GM19438 (cell line): ENCODE measurements around the gene F12.

Experiments used
- ATAC-seq: cut with Tn5 transposase; IDR thresholded peaks from one replicate; pipeline ENCODE4 v1.9.1; 2021; ENCODE audit warnings: low read depth; ENCODE audit not compliant: unreplicated experiment

F12 gene

GRCh38 chr5:177409043-177409801, at the start of gene F12:
Gene F12, minus strand, starts transcription at chr5:177409564. Its CDS starts 37 bp downstream, at chr5:177409527.
- ATAC-seq: no peak

- no peak for ATAC-seq
These were observed 49.6 kb upstream of the F12 start for GRCh38 chr5:177458912-177459350.

GRCh38 chr5:177457852-177458681, 48.7 kb upstream of the F12 start:
- no peak for ATAC-seq

DNA sequence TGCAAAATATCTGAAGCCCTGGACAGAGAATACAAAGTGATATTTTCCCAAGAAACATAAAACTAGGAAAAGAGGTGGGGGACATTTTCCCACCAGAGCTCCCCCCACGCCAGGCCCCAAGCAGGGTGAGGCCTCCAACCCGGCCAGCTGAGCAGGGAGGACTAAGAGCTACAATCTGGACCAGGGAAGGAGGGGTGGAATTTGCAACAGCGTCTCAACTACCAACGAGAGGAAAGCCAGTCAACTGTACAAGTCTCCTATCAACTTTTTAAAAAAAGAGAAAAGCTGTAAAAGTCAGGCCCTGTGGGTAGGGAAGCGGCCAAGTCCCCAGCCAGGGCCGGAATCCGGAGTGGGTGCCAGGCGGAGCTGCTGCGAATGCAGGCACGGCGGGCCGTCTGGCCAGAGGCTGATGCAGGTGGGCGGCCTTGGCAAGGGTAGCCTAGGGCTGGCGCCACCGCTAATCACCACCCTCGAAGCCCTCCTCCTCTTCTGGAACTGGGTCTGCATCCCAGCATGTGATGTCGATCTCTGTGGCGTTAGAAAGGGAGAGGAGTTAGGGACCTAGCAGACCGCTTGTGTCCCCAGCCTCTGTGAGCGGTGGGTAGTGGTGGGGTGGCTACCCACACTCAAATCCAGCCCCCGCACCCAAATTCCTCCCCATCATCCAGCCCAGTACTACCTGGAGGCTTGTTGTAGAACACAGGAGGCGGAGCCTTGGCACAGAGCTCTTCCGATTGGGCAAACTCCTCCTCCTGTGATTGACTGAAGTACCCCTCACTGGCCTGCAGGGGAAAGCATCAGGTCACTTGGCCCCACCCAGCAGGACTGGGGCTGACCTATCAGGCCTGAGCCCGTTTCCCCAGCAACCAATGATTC, 47.9 kb upstream of the F12 start:
- ATAC-seq: peak; percentile 40

- no peak for ATAC-seq
These were observed 47.2 kb upstream of the F12 start for GRCh38 chr5:177456591-177456964.

DNA sequence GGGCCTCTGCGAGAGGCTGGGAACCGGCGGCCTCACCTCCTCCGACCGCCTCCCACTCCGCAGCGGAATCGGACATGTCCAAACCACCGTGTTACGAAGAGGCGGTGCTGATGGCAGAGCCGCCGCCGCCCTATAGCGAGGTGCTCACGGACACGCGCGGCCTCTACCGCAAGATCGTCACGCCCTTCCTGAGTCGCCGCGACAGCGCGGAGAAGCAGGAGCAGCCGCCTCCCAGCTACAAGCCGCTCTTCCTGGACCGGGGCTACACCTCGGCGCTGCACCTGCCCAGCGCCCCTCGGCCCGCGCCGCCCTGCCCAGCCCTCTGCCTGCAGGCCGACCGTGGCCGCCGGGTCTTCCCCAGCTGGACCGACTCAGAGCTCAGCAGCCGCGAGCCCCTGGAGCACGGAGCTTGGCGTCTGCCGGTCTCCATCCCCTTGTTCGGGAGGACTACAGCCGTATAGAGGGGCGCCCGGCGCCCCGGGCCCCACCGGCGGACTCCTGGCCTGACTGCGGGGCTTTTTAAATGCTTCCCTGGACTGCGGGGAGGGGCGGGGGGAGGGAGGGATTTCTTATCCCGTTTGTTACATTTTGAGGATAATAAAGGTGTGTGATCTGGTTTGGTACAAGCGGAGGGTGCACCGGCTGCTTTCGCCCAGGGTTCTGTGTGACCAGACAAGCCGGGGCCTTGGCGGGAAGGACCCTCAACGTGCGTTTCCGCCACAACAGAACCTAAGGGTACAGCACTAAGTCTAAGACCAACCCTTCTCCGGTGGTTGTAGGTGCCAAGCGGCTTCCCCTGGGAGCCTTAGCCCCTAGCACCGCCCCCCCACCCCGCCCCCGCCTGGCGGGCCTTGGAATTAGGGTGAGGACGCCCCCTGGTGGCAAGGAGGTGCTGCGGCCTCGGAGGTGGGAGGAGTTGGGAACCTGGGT, 46.6 kb upstream of the F12 start:
- peak; percentile 14 for ATAC-seq

DNA sequence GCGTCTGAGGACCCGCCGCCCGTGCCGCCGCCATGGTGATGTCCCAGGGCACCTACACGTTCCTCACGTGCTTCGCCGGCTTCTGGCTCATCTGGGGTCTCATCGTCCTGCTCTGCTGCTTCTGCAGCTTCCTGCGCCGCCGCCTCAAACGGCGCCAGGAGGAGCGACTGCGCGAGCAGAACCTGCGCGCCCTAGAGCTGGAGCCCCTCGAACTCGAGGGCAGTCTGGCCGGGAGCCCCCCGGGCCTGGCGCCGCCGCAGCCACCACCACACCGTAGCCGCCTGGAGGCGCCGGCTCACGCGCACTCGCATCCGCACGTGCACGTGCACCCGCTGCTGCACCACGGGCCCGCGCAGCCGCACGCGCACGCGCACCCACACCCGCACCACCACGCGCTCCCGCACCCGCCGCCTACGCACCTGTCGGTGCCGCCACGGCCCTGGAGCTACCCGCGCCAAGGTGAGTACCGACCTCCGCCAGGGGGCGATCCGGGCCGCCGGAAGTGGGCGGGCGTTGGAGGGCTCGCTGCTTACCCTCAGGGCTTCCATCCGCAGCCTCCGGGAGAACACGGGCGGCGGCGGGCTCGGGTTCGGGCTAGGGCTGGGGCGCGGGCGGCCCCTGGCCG, 45.8 kb upstream of the F12 start:
- peak; percentile 54 for ATAC-seq

GRCh38 chr5:177454397-177455035, 45.2 kb upstream of the F12 start:
- peak; percentile 31 for ATAC-seq

- ATAC-seq: no peak
These were observed 44.6 kb upstream of the F12 start for GRCh38 chr5:177453852-177454396.

DNA sequence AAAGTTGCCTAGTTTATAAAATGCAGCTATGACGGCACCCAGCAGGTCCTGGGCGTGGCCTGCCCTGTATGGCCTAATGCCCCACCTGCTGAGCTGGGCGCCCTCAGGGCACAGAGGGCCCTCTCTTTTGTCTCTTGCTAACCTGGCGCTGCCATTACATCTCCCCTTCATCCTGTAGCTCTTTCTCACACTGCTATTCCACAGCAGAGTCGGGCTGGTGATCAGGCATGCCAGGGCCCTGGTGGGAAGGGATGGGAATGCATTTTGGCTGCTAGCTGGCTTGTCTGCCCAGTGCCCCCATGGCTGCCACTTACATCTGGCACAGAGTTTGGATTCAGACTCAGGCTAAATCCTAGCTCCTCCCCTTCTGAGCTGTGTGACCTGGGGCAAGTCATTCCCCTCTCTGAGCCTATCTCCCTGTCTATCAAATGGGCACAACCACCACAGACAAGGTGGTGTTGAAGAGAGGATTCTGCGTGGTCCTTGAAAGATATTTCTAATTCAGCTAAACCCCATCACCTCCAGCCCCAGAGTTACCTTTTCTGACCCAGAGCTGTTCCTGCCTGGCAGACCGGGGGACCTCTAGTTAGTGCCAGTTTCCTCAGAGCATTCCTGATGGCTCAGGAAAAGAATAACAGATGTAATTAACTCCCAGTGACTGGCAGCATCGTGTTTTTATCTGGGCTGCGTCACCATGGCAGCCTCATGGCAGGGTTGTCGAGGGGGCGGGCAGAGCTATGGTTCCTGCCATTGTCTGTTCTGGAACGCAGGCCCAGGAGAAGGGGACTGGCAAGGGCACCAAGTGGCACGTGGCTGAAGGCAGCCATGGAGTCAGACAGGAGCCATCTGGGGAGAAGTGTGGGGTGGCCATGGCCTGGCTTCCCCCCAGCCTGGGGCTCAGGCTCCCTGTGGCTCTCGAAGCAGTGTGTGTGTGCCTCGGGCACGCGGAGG, 43.6 kb upstream of the F12 start:
- no peak for ATAC-seq

DNA sequence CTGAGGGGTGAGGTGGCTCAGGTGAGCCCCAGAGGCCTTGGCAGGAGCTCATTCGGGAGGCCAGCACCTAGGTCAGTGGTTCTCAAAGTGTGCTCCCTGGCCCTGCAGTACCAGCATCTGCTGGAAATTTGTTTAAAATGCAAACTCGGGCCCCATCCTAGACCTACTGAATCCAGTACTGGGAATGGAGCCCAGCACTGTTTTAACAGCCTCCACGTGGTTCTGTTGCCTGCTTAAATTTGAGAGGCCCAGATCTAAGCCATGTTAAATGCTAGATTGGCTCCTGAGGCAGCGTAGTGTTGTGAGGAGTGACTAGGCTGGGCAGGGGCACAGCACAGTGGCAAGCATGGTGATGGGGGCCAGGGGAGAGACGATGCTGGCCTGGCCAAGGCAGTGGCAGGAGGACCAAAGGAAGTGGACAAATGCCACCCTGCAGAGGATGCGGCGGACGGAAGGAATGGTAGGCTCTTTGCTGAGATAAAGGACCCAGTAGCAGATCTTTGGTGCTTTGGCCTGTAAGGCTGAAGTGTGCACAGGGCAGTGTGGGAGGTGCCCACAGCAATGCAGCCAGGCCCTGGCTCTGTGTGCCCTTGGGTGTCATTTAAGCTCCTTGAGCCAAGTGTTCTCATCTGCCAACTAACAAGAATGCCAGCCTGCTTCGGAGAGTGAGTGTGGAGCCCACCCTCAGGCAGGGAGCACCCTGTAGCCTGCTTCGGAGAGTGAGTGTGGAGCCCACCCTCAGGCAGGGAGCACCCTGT, 41.5 kb upstream of the F12 start:
- ATAC-seq: no peak

DNA sequence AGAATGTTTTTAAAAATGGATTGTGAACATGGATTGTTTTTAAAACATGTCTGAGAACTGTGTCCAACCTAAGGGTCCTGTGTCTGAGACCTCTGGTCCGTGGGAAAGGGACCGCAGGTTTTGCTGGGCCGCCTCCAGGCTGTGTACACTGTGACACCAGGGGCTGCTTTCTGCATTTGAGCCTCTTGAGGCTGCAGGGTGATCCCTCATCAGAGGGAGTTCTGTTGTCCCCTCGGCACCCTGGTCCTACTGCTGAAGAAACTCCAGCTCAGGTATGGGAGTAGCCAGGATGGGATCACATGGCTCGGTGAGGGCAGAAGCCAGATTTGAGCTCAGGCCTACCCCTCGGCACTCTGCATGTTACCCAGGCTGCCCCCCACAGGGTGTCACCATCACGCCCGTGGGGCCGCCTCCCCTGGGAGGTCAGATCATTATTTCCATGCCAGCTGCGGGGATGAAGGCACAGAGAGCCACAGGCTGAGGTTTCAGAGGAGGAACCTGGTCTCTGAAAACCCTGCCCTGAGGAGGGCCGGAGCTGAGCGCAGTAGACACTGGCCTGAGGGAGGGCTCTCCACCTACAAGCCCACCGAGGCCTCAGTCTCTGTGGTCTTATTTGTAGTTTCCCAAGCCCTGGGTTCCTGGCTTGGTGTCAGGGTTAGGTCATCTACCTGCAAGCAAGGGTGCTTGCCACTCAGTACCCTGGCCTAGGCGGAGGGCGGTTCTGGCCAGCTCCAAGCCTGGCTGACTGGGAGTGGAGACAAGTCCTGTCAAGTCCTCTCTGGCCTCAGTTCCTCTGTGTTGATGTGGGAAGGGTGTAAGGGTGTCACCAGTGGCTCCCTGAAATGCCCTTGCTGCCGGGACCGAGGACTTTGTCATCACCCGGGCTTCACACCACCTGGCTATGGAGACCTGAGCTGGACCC, 40.0 kb upstream of the F12 start:
- ATAC-seq: no peak

DNA sequence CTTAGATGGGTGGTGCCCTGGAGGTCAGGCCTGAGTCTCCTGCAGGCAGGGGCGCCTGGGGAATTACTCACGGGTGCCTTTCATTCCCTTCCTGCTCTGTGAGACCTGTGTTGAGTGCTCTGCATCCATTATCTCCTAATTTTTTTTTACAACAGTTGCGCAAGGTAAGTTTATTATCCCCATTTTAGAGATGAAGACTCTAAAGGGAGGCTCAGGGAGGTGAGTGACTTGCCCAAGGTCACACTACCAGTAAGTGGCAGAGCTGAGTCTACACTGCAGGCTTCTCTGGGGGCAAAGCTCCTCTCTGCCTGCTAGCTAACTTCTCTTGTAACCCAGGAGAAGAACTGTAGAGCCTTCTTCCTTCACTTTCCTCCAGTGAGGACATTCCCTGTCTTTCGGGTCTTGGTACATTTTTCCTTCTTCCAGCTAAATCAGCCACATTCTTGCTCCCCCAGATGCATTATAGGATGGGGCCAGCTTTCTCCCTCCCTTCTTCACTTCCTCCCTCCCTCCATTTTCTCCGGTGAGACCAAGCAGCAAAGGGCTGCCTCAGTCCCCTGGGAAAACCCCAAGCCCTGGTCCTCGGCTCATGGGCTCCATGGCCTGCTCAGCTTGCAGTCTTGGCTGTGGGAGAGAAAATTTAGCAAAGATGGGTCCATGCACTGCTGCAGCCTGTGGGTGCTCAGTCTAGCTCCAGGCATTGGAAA, 39.0 kb upstream of the F12 start:
- no peak for ATAC-seq

GRCh38 chr5:177447611-177448243, 38.4 kb upstream of the F12 start:
- ATAC-seq: no peak
